Measurements from ENCODE around the gene VWDE. TPM values are rescaled to one million over a fixed set of nuclear protein-coding genes. Genes with fewer than 3 reads are reported as not detected.

The VWDE gene
- total and polyA plus RNA-seq, 7 donors = 0.05 TPM; not detected in 6

GRCh38 chr7:12425311-12425710 is 21.6 kb upstream of the VWDE start:
- 43 to 51% (median 49%) methylated on average over 1 of the region's 1 CpG for WGBS, 3 donors
- DNase-seq (no peak), ATAC-seq (no peak)
- H3K4me3 ChIP-seq = no peak overlapping the region
- peaks cover 3% of the 10 kb centered on the region for H3K9me3 ChIP-seq
- no peaks in the 10 kb centered on the region for H3K27me3 ChIP-seq (ENCODE audit: insufficient read depth in 3 of 3, low read length in 2 of 3)
- H3K27ac ChIP-seq = no peak overlapping the region
- no peaks in the 10 kb centered on the region for H3K4me1 ChIP-seq
- TF ChIP-seq CTCF (IDR thresholded peaks at IDR 0.05) = no peak
- intact Hi-C loops (cut with DNase I) = no loop called here
- no peaks in the 10 kb centered on the region for H3K36me3 ChIP-seq (ENCODE audit: insufficient read depth in 1 of 2, low read depth in 1 of 2)

- Histone ChIP-seq H3K36me3 (ENCODE audit: insufficient read depth in 1 of 2, low read depth in 1 of 2) (no peaks in the 10 kb centered on the region), H3K9me3 (peaks cover 3% of the 10 kb centered on the region), H3K4me3 (no peak overlapping the region), H3K27me3 (ENCODE audit: insufficient read depth in 3 of 3, low read length in 2 of 3) (no peaks in the 10 kb centered on the region), H3K27ac (no peak overlapping the region), H3K4me1 (no peaks in the 10 kb centered on the region)
- no peak for TF ChIP-seq CTCF (IDR thresholded peaks at IDR 0.05)
- DNase-seq = no peak
- intact Hi-C loops (cut with DNase I) = no loop called here
- 62 to 67% (median 65%) methylated on average over 12 of the region's 12 CpGs for WGBS, 3 donors
- no peak for ATAC-seq
Observed at GRCh38 chr7:12423997-12424745, 20.5 kb upstream of the VWDE start.

GRCh38 chr7:12423355-12423996 is 19.8 kb upstream of the VWDE start:
- DNase-seq = no peak
- 64 to 65% (median 65%) methylated on average over 8 of the region's 8 CpGs for WGBS, 3 donors
- no peak for TF ChIP-seq CTCF (IDR thresholded peaks at IDR 0.05)

GRCh38 chr7:12422554-12423320 is 19.1 kb upstream of the VWDE start:
- H3K27ac ChIP-seq = no peak overlapping the region
- WGBS, 3 donors = 54 to 62% (median 56%) methylated on average over 4 of the region's 4 CpGs
- H3K4me1 ChIP-seq = no peaks in the 10 kb centered on the region
- ATAC-seq = no peak
- no peak for TF ChIP-seq CTCF (IDR thresholded peaks at IDR 0.05)
- peaks cover 3% of the 10 kb centered on the region for H3K9me3 ChIP-seq
- DNase-seq = no peak
- intact Hi-C loops (cut with DNase I) = no loop called here
- no peaks in the 10 kb centered on the region for H3K36me3 ChIP-seq (ENCODE audit: insufficient read depth in 1 of 2, low read depth in 1 of 2)
- no peaks in the 10 kb centered on the region for H3K27me3 ChIP-seq (ENCODE audit: insufficient read depth in 3 of 3, low read length in 2 of 3)
- H3K4me3 ChIP-seq = no peak overlapping the region

More at GRCh38 chr7:12423355-12423996, 19.8 kb upstream of the VWDE start:
- Histone ChIP-seq H3K36me3 (ENCODE audit: insufficient read depth in 1 of 2, low read depth in 1 of 2) (no peaks in the 10 kb centered on the region), H3K27ac (no peak overlapping the region), H3K27me3 (ENCODE audit: insufficient read depth in 3 of 3, low read length in 2 of 3) (no peaks in the 10 kb centered on the region), H3K4me1 (no peaks in the 10 kb centered on the region), H3K4me3 (no peak overlapping the region), H3K9me3 (peaks cover 3% of the 10 kb centered on the region)
- intact Hi-C loops (cut with DNase I) = no loop called here
- no peak for ATAC-seq
